Measurements from ENCODE around the gene CFTR.

- TF ChIP-seq CTCF (IDR thresholded peaks at IDR 0.05) (no peak), POLR2A (IDR thresholded peaks at IDR 0.05) (no peak), EP300 (IDR thresholded peaks at IDR 0.05) (no peak)
Observed at GRCh38 chr7:117717357-117717756, 237.5 kb downstream of the CFTR start.

Data from ovary (tissue), 3 donors.